Thoracic aorta (tissue), 2 donors: Measurements from ENCODE around the gene FAM53B. TPM values are rescaled to one million over a fixed set of nuclear protein-coding genes. Genes with fewer than 3 reads are reported as not detected.

Experiments
- ATAC-seq: fragments of 150-250 bp; one replicate; pipeline ENCODE4 v1.8.0; 2017; ENCODE audit warnings: low read depth; ENCODE audit not compliant: insufficient number of reproducible peaks, low FRiP score
- DNase-seq: peaks from one replicate; pipeline ENCODE4 v3.0.0-alpha.2; 2020; ENCODE audit warnings: low spot score
- H3K27ac ChIP-seq, 2 donors: fragments of 200-600 bp; sonication (generic); 1 replicate in 1 of 2; 2 replicates in 1 of 2; pipeline ENCODE4 v1.5.1; 2016; ENCODE audit warnings: mild to moderate bottlenecking in 2 of 2, moderate library complexity in 2 of 2
- H3K27me3 ChIP-seq: fragments of 200-600 bp; sonication (generic); replicated peaks from 2 replicates; pipeline ENCODE4 v1.6.0; 2016; ENCODE audit warnings: mild to moderate bottlenecking; ENCODE audit not compliant: insufficient read depth
- H3K36me3 ChIP-seq: fragments of 200-600 bp; sonication (generic); one replicate; pipeline ENCODE4 v1.5.1; 2016
- H3K4me1 ChIP-seq, 2 donors: fragments of 200-600 bp; sonication (generic); 1 replicate in 1 of 2; 2 replicates in 1 of 2; pipeline versions ENCODE4 v1.5.1 to v1.6.0; 2016; ENCODE audit warnings: low read depth in 2 of 2, mild to moderate bottlenecking in 1 of 2; ENCODE audit not compliant: control insufficient read depth in 1 of 2
- H3K4me3 ChIP-seq: fragments of 200-600 bp; sonication (generic); 2 replicates; pipeline ENCODE4 v1.5.1; 2016; ENCODE audit warnings: mild to moderate bottlenecking
- H3K9me3 ChIP-seq: fragments of 200-600 bp; sonication (generic); 2 replicates; pipeline ENCODE4 v1.5.1; 2016
- CTCF ChIP-seq: fragments of 200-600 bp; sonication (generic); IDR thresholded peaks from one replicate; pipeline ENCODE4 v1.5.1; 2019; ENCODE audit warnings: antibody characterized with exemption
- total RNA-seq, 2 donors: library from RNA; depleted of rRNA; stranded (reverse); fragments of >200 nt; gene quantifications; one replicate each; pipeline versions ENCODE4 v1.1.0 to v1.2.3, GENCODE V29; 2016

The FAM53B gene
- total RNA-seq, 2 donors from 2014 or later = 26.6 to 49.5 TPM

- Histone ChIP-seq H3K27me3 (no peaks in the 10 kb centered on the region), H3K27ac (no peak overlapping the region), H3K9me3 (no peaks in the 10 kb centered on the region), H3K4me1 (peaks cover 0 to 4% of the 10 kb centered on the region in 2 donors), H3K36me3 (no peaks in the 10 kb centered on the region), H3K4me3 (no peak overlapping the region)
- no peak for DNase-seq
- ATAC-seq = no peak
- no peak for TF ChIP-seq CTCF
Measured at GRCh38 chr10:124608093-124608721, 136.0 kb downstream of the FAM53B start.

- no peaks in the 10 kb centered on the region for H3K9me3 ChIP-seq
Measured at GRCh38 chr10:124607693-124608092, 136.5 kb downstream of the FAM53B start.

GRCh38 chr10:124606822-124607221, 137.4 kb downstream of the FAM53B start:
- no peak overlapping the region for H3K4me3 ChIP-seq
- H3K9me3 ChIP-seq = no peaks in the 10 kb centered on the region
- TF ChIP-seq CTCF = no peak
- no peak for DNase-seq
- no peak for ATAC-seq
- H3K27me3 ChIP-seq = no peaks in the 10 kb centered on the region
- H3K27ac ChIP-seq = no peak overlapping the region
- H3K36me3 ChIP-seq = no peaks in the 10 kb centered on the region
- no peaks in the 10 kb centered on the region for H3K4me1 ChIP-seq

More at GRCh38 chr10:124607693-124608092, 136.5 kb downstream of the FAM53B start:
- DNase-seq = no peak
- no peak overlapping the region for H3K27ac ChIP-seq
- ATAC-seq = no peak
- TF ChIP-seq CTCF = no peak
- H3K4me3 ChIP-seq = no peak overlapping the region
- H3K4me1 ChIP-seq = peaks cover 0 to 1% of the 10 kb centered on the region in 2 donors
- H3K36me3 ChIP-seq = no peaks in the 10 kb centered on the region
- H3K27me3 ChIP-seq = no peaks in the 10 kb centered on the region

- no peaks in the 10 kb centered on the region for H3K36me3 ChIP-seq
- no peaks in the 10 kb centered on the region for H3K4me1 ChIP-seq
- DNase-seq = no peak
- no peak overlapping the region for H3K4me3 ChIP-seq
- no peak for TF ChIP-seq CTCF
- no peaks in the 10 kb centered on the region for H3K27me3 ChIP-seq
- no peak overlapping the region for H3K27ac ChIP-seq
- ATAC-seq = no peak
- no peaks in the 10 kb centered on the region for H3K9me3 ChIP-seq
Measured at GRCh38 chr10:124605856-124606812, 138.0 kb downstream of the FAM53B start.

GRCh38 chr10:124605481-124605855, 138.7 kb downstream of the FAM53B start:
- Histone ChIP-seq H3K27me3 (no peaks in the 10 kb centered on the region), H3K36me3 (no peaks in the 10 kb centered on the region), H3K4me3 (no peak overlapping the region), H3K9me3 (no peaks in the 10 kb centered on the region), H3K27ac (no peak overlapping the region), H3K4me1 (no peaks in the 10 kb centered on the region)
- no peak for ATAC-seq
- DNase-seq = no peak
- TF ChIP-seq CTCF = no peak
